ENCODE data around the gene CCDC170.

- TF ChIP-seq MAFG (tag; conservative IDR thresholded peaks at IDR 0.05) (no peak), ZZZ3 (IDR thresholded peaks at IDR 0.05) (no peak), SREBF2 (CRISPR knock-in tag; IDR thresholded peaks at IDR 0.05) (no peak), HDAC6 (IDR thresholded peaks at IDR 0.05; ENCODE audit: low read depth, low read length) (no peak), DPF2 (IDR thresholded peaks at IDR 0.05) (no peak)
Measured at GRCh38 chr6:151665329-151665728, 171.5 kb downstream of the CCDC170 start.
